Measurements from ENCODE around the gene CD24. TPM values are rescaled to one million over a fixed set of nuclear protein-coding genes. Genes with fewer than 3 reads are reported as not detected.
A peak's percentile ranks its signal among the peaks of the same experiment; 100 is the strongest.

CD24 gene
- total and polyA plus RNA-seq, 2 donors from 2014 or later, result 980 to 2,350 TPM

DNA sequence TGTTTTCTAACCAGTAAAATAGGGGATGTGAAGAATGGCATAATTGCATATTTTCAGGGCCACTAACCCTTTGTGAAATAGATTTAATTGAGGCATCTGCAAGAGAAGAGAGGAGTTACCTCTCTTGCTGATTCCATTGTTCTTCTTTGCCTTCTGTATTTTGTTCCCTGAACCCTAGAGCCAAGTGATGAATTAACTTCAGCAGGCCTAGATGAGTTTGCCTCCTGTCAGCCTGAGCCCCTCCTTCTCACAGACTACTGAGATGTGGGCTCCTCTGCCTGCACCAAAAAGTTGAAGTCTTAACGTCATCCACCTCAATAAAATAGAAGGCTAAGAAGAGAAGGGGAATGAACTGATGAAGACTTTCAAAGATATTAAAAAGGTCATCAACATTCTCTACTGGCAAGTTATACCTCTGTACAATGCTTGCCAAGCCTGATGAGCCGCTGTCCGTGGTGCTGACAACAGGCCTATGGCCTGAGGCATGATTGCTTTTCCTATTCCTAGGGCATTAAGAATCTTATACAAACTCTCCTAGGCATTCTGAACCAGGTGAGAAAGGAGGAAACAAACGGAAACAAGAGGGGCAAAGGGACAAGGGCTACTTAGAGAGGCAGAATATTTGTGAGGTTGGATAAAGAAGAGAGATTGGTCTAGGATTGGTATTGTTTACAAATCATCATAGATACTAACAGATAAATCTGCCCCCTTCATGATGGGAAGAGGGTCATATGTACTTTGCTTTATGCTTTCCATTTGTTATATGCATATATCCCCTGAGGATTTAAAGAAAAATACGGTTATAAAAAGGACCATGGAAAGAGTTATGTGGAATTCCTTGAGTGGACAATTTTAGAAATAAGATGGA is 46.8 kb downstream of the CD24 start:
- Histone ChIP-seq H3K4me3 (ENCODE audit: low read length in 3 of 3) (no peak overlapping the region), H3K9me3 (ENCODE audit: control insufficient read depth in 2 of 3, insufficient read depth in 1 of 3, low read length in 3 of 3) (no peaks in the 10 kb centered on the region), H3K36me3 (ENCODE audit: control insufficient read depth in 2 of 3, insufficient read depth in 3 of 3, low read length in 3 of 3) (no peaks in the 10 kb centered on the region), H3K27ac (ENCODE audit: low read depth in 2 of 2, low read length in 2 of 2) (no peak overlapping the region), H3K9ac (ENCODE audit: low read length in 3 of 3) (no peak overlapping the region), H3K4me1 (ENCODE audit: control insufficient read depth in 2 of 3, insufficient read depth in 2 of 3, low read depth in 1 of 3, low read length in 3 of 3) (no peaks in the 10 kb centered on the region), H3K27me3 (ENCODE audit: control insufficient read depth, insufficient read depth, low read length) (no peaks in the 10 kb centered on the region)
- intact Hi-C loops (cut with DNase I), result no loop called here
- FAIRE-seq (no peak), DNase-seq (peak in 4 of 5 donors; percentile 69 to 89 (median 86))
- TF ChIP-seq, protein P1, sequence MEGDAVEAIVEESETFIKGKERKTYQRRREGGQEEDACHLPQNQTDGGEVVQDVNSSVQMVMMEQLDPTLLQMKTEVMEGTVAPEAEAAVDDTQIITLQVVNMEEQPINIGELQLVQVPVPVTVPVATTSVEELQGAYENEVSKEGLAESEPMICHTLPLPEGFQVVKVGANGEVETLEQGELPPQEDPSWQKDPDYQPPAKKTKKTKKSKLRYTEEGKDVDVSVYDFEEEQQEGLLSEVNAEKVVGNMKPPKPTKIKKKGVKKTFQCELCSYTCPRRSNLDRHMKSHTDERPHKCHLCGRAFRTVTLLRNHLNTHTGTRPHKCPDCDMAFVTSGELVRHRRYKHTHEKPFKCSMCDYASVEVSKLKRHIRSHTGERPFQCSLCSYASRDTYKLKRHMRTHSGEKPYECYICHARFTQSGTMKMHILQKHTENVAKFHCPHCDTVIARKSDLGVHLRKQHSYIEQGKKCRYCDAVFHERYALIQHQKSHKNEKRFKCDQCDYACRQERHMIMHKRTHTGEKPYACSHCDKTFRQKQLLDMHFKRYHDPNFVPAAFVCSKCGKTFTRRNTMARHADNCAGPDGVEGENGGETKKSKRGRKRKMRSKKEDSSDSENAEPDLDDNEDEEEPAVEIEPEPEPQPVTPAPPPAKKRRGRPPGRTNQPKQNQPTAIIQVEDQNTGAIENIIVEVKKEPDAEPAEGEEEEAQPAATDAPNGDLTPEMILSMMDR (IDR thresholded peaks at IDR 0.05; ENCODE audit: borderline replicate concordance, extremely low read depth, insufficient read depth), result no peak

DNA sequence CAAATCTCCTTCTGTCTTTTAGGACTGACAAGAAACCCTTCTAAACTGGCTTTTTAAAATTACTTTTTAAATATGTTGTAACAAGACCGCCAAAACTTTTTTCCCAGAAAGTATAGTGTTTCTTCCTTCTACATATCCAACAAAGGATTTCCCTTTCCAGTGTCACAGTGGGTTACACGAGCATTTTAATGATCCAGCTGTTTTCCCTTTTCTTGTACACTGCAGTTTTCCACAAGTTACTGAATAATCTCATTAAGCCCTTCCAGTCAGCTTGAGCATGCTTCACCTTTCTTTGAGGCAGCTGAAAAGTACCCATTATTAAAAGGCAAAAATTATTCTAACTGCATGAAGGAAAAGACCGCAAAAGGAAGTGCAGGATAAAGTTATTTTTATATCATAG is 48.6 kb downstream of the CD24 start:
- Histone ChIP-seq H3K27ac (ENCODE audit: low read depth in 2 of 2, low read length in 2 of 2) (peak overlapping the region in 1 of 2 donors; percentile 17), H3K27me3 (ENCODE audit: control insufficient read depth, insufficient read depth, low read length) (no peaks in the 10 kb centered on the region), H3K9me3 (ENCODE audit: control insufficient read depth in 2 of 3, insufficient read depth in 1 of 3, low read length in 3 of 3) (no peaks in the 10 kb centered on the region), H3K4me1 (ENCODE audit: control insufficient read depth in 2 of 3, insufficient read depth in 2 of 3, low read depth in 1 of 3, low read length in 3 of 3) (no peaks in the 10 kb centered on the region), H3K9ac (ENCODE audit: low read length in 3 of 3) (no peak overlapping the region), H3K4me3 (ENCODE audit: low read length in 3 of 3) (no peak overlapping the region), H3K36me3 (ENCODE audit: control insufficient read depth in 2 of 3, insufficient read depth in 3 of 3, low read length in 3 of 3) (no peaks in the 10 kb centered on the region)
- FAIRE-seq (no peak), DNase-seq (peak in 2 of 5 donors; percentile 43 to 53)
- intact Hi-C loops (cut with DNase I), result no loop called here
- TF ChIP-seq, protein P1 (IDR thresholded peaks at IDR 0.05; ENCODE audit: borderline replicate concordance, extremely low read depth, insufficient read depth), result no peak

DNA sequence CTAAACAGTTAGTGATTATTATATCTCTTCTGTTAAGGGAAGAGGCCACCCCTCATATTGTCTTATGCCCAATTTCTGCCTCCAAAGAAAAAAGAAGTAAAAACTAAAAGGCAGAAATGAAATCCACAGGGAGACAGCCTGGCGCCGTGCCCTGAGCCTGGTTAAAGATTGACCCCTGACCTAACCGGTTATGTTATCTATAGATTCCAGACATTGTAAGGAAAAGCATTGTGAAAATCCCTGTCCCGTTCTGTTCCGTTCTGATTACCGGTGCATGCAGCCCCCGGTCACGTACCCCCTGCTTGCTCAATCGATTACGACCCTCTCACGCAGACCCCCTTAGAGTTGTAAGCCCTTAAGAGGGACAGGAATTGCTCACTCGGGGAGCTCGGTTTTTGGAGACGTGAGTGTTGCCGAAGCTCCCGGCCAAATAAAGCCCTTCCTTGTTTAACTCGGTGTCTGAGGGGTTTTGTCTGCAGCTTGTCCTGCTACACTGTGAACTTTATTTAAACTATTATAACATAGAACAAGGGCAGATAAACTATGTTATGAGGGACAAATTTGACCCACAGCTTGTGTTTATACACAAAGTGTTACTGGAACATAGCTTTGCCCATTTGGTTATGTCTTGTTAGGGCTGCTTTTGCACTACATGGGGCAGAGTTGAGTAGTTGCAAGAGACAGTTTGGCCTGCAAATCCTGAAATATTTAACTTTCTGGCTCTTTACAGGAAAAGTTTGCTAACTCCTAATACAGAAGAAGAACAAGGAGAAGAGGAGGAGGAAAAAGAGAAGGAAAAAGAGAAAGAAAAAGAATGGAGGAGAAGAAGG is 49.6 kb downstream of the CD24 start:
- H3K27me3 ChIP-seq (ENCODE audit: control insufficient read depth, insufficient read depth, low read length), result no peaks in the 10 kb centered on the region
- no peak overlapping the region for H3K9ac ChIP-seq (ENCODE audit: low read length in 3 of 3)
- intact Hi-C loops (cut with DNase I), result no loop called here
- H3K4me3 ChIP-seq (ENCODE audit: low read length in 3 of 3), result no peak overlapping the region
- no peaks in the 10 kb centered on the region for H3K4me1 ChIP-seq (ENCODE audit: control insufficient read depth in 2 of 3, insufficient read depth in 2 of 3, low read depth in 1 of 3, low read length in 3 of 3)
- no peak for FAIRE-seq
- TF ChIP-seq, protein P1 (IDR thresholded peaks at IDR 0.05; ENCODE audit: borderline replicate concordance, extremely low read depth, insufficient read depth), result no peak
- H3K9me3 ChIP-seq (ENCODE audit: control insufficient read depth in 2 of 3, insufficient read depth in 1 of 3, low read length in 3 of 3), result no peaks in the 10 kb centered on the region
- peak overlapping the region; percentile 2 to 25 for H3K27ac ChIP-seq (ENCODE audit: low read depth in 2 of 2, low read length in 2 of 2)
- no peaks in the 10 kb centered on the region for H3K36me3 ChIP-seq (ENCODE audit: control insufficient read depth in 2 of 3, insufficient read depth in 3 of 3, low read length in 3 of 3)
- peak in 1 of 5 donors; percentile 36 for DNase-seq

Data from kidney (tissue), 14 donors.